ENCODE results near the gene WDR5B. TPM values are rescaled to one million over a fixed set of nuclear protein-coding genes. Genes with fewer than 3 reads are reported as not detected.

The WDR5B gene
- total RNA-seq, 4 donors from 2014 or later: 2.5 to 3.3 (median 3.0) TPM

- peaks cover 7 to 44% (median 36%) of the 10 kb centered on the region in 4 donors for H3K4me1 ChIP-seq
- no peak for DNase-seq (ENCODE audit: extremely low spot score)
- H3K4me3 ChIP-seq: no peak overlapping the region
- TF ChIP-seq, protein P1, sequence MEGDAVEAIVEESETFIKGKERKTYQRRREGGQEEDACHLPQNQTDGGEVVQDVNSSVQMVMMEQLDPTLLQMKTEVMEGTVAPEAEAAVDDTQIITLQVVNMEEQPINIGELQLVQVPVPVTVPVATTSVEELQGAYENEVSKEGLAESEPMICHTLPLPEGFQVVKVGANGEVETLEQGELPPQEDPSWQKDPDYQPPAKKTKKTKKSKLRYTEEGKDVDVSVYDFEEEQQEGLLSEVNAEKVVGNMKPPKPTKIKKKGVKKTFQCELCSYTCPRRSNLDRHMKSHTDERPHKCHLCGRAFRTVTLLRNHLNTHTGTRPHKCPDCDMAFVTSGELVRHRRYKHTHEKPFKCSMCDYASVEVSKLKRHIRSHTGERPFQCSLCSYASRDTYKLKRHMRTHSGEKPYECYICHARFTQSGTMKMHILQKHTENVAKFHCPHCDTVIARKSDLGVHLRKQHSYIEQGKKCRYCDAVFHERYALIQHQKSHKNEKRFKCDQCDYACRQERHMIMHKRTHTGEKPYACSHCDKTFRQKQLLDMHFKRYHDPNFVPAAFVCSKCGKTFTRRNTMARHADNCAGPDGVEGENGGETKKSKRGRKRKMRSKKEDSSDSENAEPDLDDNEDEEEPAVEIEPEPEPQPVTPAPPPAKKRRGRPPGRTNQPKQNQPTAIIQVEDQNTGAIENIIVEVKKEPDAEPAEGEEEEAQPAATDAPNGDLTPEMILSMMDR (IDR thresholded peaks at IDR 0.05): no peak
- TF ChIP-seq EP300 (IDR thresholded peaks at IDR 0.05): no peak
- no peak for TF ChIP-seq POLR2A (IDR thresholded peaks at IDR 0.05; ENCODE audit: low read depth)
- TF ChIP-seq POLR2AphosphoS5 (IDR thresholded peaks at IDR 0.05): no peak
- H3K9me3 ChIP-seq: no peaks in the 10 kb centered on the region
- no peaks in the 10 kb centered on the region for H3K27me3 ChIP-seq
- H3K36me3 ChIP-seq: peaks cover 0 to 13% (median 0%) of the 10 kb centered on the region in 4 donors
- WGBS: 82% methylated on average over 4 of the region's 4 CpGs
- intact Hi-C loops (cut with DNase I): loop anchor here (5.0 kb wide), 1 partner anchor 172 kb away; the partner anchor contains the start of genes DTX3L and PARP9
- peak overlapping the region in 3 of 4 donors; percentile 20 to 41 (median 34) for H3K27ac ChIP-seq (replicated peaks in 1 of 4)
Observed at GRCh38 chr3:122389892-122390291, 26.0 kb downstream of the WDR5B start.

DNA sequence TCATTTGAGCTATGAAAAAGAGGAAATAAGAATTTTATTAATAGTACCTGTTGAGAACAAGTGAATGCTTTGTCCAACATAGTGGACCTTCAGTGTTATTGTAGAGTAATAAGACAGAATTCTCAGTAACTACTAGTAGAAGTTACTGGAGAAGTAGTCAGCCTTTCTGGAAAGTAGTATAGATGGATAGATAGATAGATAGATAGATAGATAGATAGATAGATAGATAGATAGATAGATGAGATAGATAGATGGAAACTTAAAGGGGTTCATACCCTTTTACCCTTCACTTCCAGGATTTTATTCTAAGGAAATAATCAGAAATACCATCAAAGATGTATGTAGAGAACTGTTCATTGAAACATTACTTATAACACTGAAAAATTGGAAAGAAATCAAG lies 26.7 kb downstream of the WDR5B start:
- intact Hi-C loops (cut with DNase I): no loop called here
- peaks cover 11 to 47% (median 42%) of the 10 kb centered on the region in 4 donors for H3K4me1 ChIP-seq

GRCh38 chr3:122387709-122388108 lies 28.2 kb downstream of the WDR5B start:
- Histone ChIP-seq H3K9me3 (no peaks in the 10 kb centered on the region), H3K36me3 (peaks cover 0 to 6% (median 0%) of the 10 kb centered on the region in 4 donors), H3K27ac (replicated peaks in 1 of 4) (no peak overlapping the region), H3K4me3 (no peak overlapping the region), H3K4me1 (peaks cover 11 to 36% (median 34%) of the 10 kb centered on the region in 4 donors), H3K27me3 (no peaks in the 10 kb centered on the region)
- DNase-seq (ENCODE audit: extremely low spot score): no peak
- intact Hi-C loops (cut with DNase I): no loop called here
- 88% methylated on average over 3 of the region's 3 CpGs for WGBS
- no peak for TF ChIP-seq POLR2A (IDR thresholded peaks at IDR 0.05; ENCODE audit: low read depth)
- TF ChIP-seq, protein P1 (IDR thresholded peaks at IDR 0.05): no peak
- no peak for TF ChIP-seq POLR2AphosphoS5 (IDR thresholded peaks at IDR 0.05)
- TF ChIP-seq EP300 (IDR thresholded peaks at IDR 0.05): no peak

More for the DNA sequence above, 26.7 kb downstream of the WDR5B start:
- DNase-seq (ENCODE audit: extremely low spot score): no peak
- Histone ChIP-seq H3K27ac (replicated peaks in 1 of 4) (no peak overlapping the region), H3K9me3 (no peaks in the 10 kb centered on the region), H3K4me3 (no peak overlapping the region), H3K36me3 (peaks cover 0 to 11% (median 0%) of the 10 kb centered on the region in 4 donors), H3K27me3 (no peaks in the 10 kb centered on the region)
- TF ChIP-seq EP300 (IDR thresholded peaks at IDR 0.05) (no peak), POLR2AphosphoS5 (IDR thresholded peaks at IDR 0.05) (no peak), POLR2A (IDR thresholded peaks at IDR 0.05; ENCODE audit: low read depth) (no peak)
- TF ChIP-seq, protein P1 (IDR thresholded peaks at IDR 0.05): no peak

GRCh38 chr3:122383771-122384697 lies 31.8 kb downstream of the WDR5B start, which contains the start of gene FAM162A:
Gene FAM162A, plus strand, starts transcription at chr3:122384182. Its CDS starts 84 bp downstream, at chr3:122384266.
- WGBS: 2% methylated on average over 10 of the region's 52 CpGs
- H3K27me3 ChIP-seq: no peaks in the 10 kb centered on the region
- TF ChIP-seq POLR2AphosphoS5 (IDR thresholded peaks at IDR 0.05) (peak; percentile 96 to 97), POLR2A (IDR thresholded peaks at IDR 0.05; ENCODE audit: low read depth) (peak; percentile 74), EP300 (IDR thresholded peaks at IDR 0.05) (no peak)
- TF ChIP-seq, protein P1 (IDR thresholded peaks at IDR 0.05): peak; percentile 45 to 50 (median 48)
- H3K4me3 ChIP-seq: peak within 1 kb of the TSS; percentile 68 to 85 (median 74)
- DNase-seq (ENCODE audit: extremely low spot score): peak; percentile 95
- peaks cover 18 to 33% (median 29%) of the 10 kb centered on the region in 4 donors for H3K4me1 ChIP-seq
- H3K9me3 ChIP-seq: no peaks in the 10 kb centered on the region
- peaks cover 0 to 11% (median 4%) of the 10 kb centered on the region in 4 donors for H3K36me3 ChIP-seq
- H3K27ac ChIP-seq (replicated peaks in 1 of 4): peak within 1 kb of the TSS; percentile 89 to 94 (median 92)
- intact Hi-C loops (cut with DNase I): loop anchor here (2.0 kb wide), 1 partner anchor 31 kb away; no protein-coding TSS in a partner anchor

Measured in esophagus muscularis mucosa (tissue), 4 donors.